Vagina (tissue), 2 donors: Measurements from ENCODE around the gene KIF16B. TPM values are rescaled to one million over a fixed set of nuclear protein-coding genes. Genes with fewer than 3 reads are reported as not detected.

Experiments
- DNase-seq, 2 donors: peaks; one replicate each; pipeline ENCODE4 v3.0.0-alpha.2; 2017; ENCODE audit errors: extremely low spot score in 2 of 2
- H3K27ac ChIP-seq: fragments of 200-600 bp; sonication (generic); one replicate; pipeline ENCODE4 v1.5.1; 2019
- H3K27me3 ChIP-seq: fragments of 200-600 bp; sonication (generic); one replicate; pipeline ENCODE4 v1.5.1; 2019
- H3K36me3 ChIP-seq, 2 donors: fragments of 200-600 bp; sonication (generic); one replicate each; pipeline ENCODE4 v1.5.1; 2017 to 2019
- H3K4me1 ChIP-seq: fragments of 200-600 bp; sonication (generic); one replicate; pipeline ENCODE4 v1.5.1; 2019
- H3K4me3 ChIP-seq, 2 donors: fragments of 200-600 bp; sonication (generic); 1 replicate in 1 of 2; 2 replicates in 1 of 2; pipeline ENCODE4 v1.5.1; 2016 to 2019
- H3K9me3 ChIP-seq: fragments of 200-600 bp; sonication (generic); one replicate; pipeline ENCODE4 v1.5.1; 2019
- CTCF ChIP-seq, 3 experiments: fragments of 450-650 bp in 2 of 3; fragments of 200-600 bp in 1 of 3; sonication (generic) in 1 of 3; IDR thresholded peaks; one replicate each; pipeline ENCODE4 v1.5.1; 2017 to 2019; ENCODE audit warnings: antibody characterized with exemption in 3 of 3, mild to moderate bottlenecking in 2 of 3, moderate library complexity in 2 of 3
- POLR2A ChIP-seq, 2 donors: fragments of 450-650 bp; IDR thresholded peaks; one replicate each; pipeline ENCODE4 v1.6.1; 2017; ENCODE audit warnings: antibody characterized with exemption in 2 of 2, mild to moderate bottlenecking in 2 of 2, moderate library complexity in 2 of 2
- POLR2AphosphoS5 ChIP-seq, 2 donors: sonication (generic); formaldehyde crosslinking; IDR thresholded peaks; one replicate each; pipeline ENCODE4 v1.9.0; 2017; ENCODE audit warnings: antibody characterized with exemption in 2 of 2, mild to moderate bottlenecking in 2 of 2, low read depth in 1 of 2; ENCODE audit not compliant: insufficient read depth in 1 of 2
- intact Hi-C: fragments of 100-400 bp; cut with DNase I; formaldehyde crosslinking; loops from one replicate; pipeline ENCODE4 v1.15.1; 2023
- total RNA-seq: library from RNA; depleted of rRNA; stranded (reverse); fragments of >200 nt; gene quantifications from one replicate; pipeline ENCODE4 v1.2.3, GENCODE V29; 2016

The KIF16B gene
- total RNA-seq, 1 donor from 2014 or later: 27.7 TPM

- Histone ChIP-seq H3K27me3 (no peaks in the 10 kb centered on the region), H3K9me3 (no peaks in the 10 kb centered on the region), H3K4me1 (no peaks in the 10 kb centered on the region), H3K36me3 (peaks cover 0 to 5% of the 10 kb centered on the region in 2 donors), H3K27ac (no peak overlapping the region), H3K4me3 (no peak overlapping the region)
- intact Hi-C loops: no loop called here
- TF ChIP-seq POLR2AphosphoS5 (IDR thresholded peaks at IDR 0.05; ENCODE audit: insufficient read depth in 1 of 2, low read depth in 1 of 2) (no peak), CTCF (IDR thresholded peaks at IDR 0.05) (no peak), POLR2A (IDR thresholded peaks at IDR 0.05) (no peak)
- DNase-seq: no peak
Observed at GRCh38 chr20:16314748-16315159, 258.5 kb downstream of the KIF16B start.

- no peak for DNase-seq
- TF ChIP-seq POLR2A (IDR thresholded peaks at IDR 0.05): no peak
- TF ChIP-seq CTCF (IDR thresholded peaks at IDR 0.05): no peak
- no peak for TF ChIP-seq POLR2AphosphoS5 (IDR thresholded peaks at IDR 0.05; ENCODE audit: insufficient read depth in 1 of 2, low read depth in 1 of 2)
- H3K36me3 ChIP-seq: peaks cover 0 to 5% of the 10 kb centered on the region in 2 donors
Observed at GRCh38 chr20:16314320-16314719, 258.9 kb downstream of the KIF16B start.

GRCh38 chr20:16313917-16314316 lies 259.3 kb downstream of the KIF16B start:
- Histone ChIP-seq H3K9me3 (no peaks in the 10 kb centered on the region), H3K36me3 (peaks cover 0 to 5% of the 10 kb centered on the region in 2 donors), H3K4me3 (no peak overlapping the region), H3K27me3 (no peaks in the 10 kb centered on the region), H3K4me1 (no peaks in the 10 kb centered on the region), H3K27ac (no peak overlapping the region)
- DNase-seq: no peak
- TF ChIP-seq POLR2AphosphoS5 (IDR thresholded peaks at IDR 0.05; ENCODE audit: insufficient read depth in 1 of 2, low read depth in 1 of 2): no peak
- no peak for TF ChIP-seq POLR2A (IDR thresholded peaks at IDR 0.05)
- no peak for TF ChIP-seq CTCF (IDR thresholded peaks at IDR 0.05)
- intact Hi-C loops: no loop called here

More at GRCh38 chr20:16314320-16314719, 258.9 kb downstream of the KIF16B start:
- no peaks in the 10 kb centered on the region for H3K27me3 ChIP-seq
- H3K4me3 ChIP-seq: no peak overlapping the region
- no peaks in the 10 kb centered on the region for H3K9me3 ChIP-seq
- H3K27ac ChIP-seq: no peak overlapping the region
- intact Hi-C loops: no loop called here
- no peaks in the 10 kb centered on the region for H3K4me1 ChIP-seq

- intact Hi-C loops: no loop called here
- Histone ChIP-seq H3K4me1 (no peaks in the 10 kb centered on the region), H3K27me3 (no peaks in the 10 kb centered on the region), H3K27ac (no peak overlapping the region), H3K4me3 (no peak overlapping the region), H3K36me3 (peaks cover 0 to 5% of the 10 kb centered on the region in 2 donors), H3K9me3 (no peaks in the 10 kb centered on the region)
- no peak for TF ChIP-seq CTCF (IDR thresholded peaks at IDR 0.05)
- no peak for TF ChIP-seq POLR2AphosphoS5 (IDR thresholded peaks at IDR 0.05; ENCODE audit: insufficient read depth in 1 of 2, low read depth in 1 of 2)
- TF ChIP-seq POLR2A (IDR thresholded peaks at IDR 0.05): no peak
- DNase-seq: no peak
Observed at GRCh38 chr20:16312998-16313397, 260.2 kb downstream of the KIF16B start.

- H3K27me3 ChIP-seq: no peaks in the 10 kb centered on the region
- no peak overlapping the region for H3K27ac ChIP-seq
- peaks cover 0 to 5% of the 10 kb centered on the region in 2 donors for H3K36me3 ChIP-seq
- H3K4me3 ChIP-seq: no peak overlapping the region
- H3K4me1 ChIP-seq: no peaks in the 10 kb centered on the region
- no peak for TF ChIP-seq CTCF (IDR thresholded peaks at IDR 0.05)
- no peak for TF ChIP-seq POLR2A (IDR thresholded peaks at IDR 0.05)
- TF ChIP-seq POLR2AphosphoS5 (IDR thresholded peaks at IDR 0.05; ENCODE audit: insufficient read depth in 1 of 2, low read depth in 1 of 2): no peak
- intact Hi-C loops: no loop called here
- H3K9me3 ChIP-seq: no peaks in the 10 kb centered on the region
- DNase-seq: no peak
Observed at GRCh38 chr20:16311756-16312155, 261.5 kb downstream of the KIF16B start.
